GM12872 (cell line): ENCODE results near the gene TULP1.

Experiments
- CTCF ChIP-seq: IDR thresholded peaks from 3 replicates; pipeline ENCODE4 v1.5.1; 2011; ENCODE audit warnings: low read depth, mild to moderate bottlenecking, low read length, moderate library complexity; ENCODE audit not compliant: insufficient read depth

TULP1 gene

GRCh38 chr6:35534407-35535170 is 21.9 kb upstream of the TULP1 start:
- TF ChIP-seq CTCF: no peak

GRCh38 chr6:35533981-35534380 is 21.3 kb upstream of the TULP1 start:
- TF ChIP-seq CTCF: no peak

- TF ChIP-seq CTCF: no peak
Measured at GRCh38 chr6:35532126-35532525, 19.4 kb upstream of the TULP1 start.

GRCh38 chr6:35524380-35525020 is 11.8 kb upstream of the TULP1 start:
- no peak for TF ChIP-seq CTCF

- peak; percentile 98 for TF ChIP-seq CTCF
Measured at GRCh38 chr6:35522660-35523658, 10.3 kb upstream of the TULP1 start.

- no peak for TF ChIP-seq CTCF
Measured at GRCh38 chr6:35522151-35522550, 9.5 kb upstream of the TULP1 start.

GRCh38 chr6:35521235-35521634 is 8.5 kb upstream of the TULP1 start:
- no peak for TF ChIP-seq CTCF
